Measurements from ENCODE around the gene ZMYND12.
A peak's percentile ranks its signal among the peaks of the same experiment; 100 is the strongest.

Gene ZMYND12

GRCh38 chr1:42419126-42419821 is 36.5 kb downstream of the ZMYND12 start:
- TF ChIP-seq CTCF (IDR thresholded peaks at IDR 0.05; ENCODE audit: low read depth, low read length) = no peak
- no peak for DNase-seq (ENCODE audit: extremely low read depth, low read depth)

- TF ChIP-seq CTCF (IDR thresholded peaks at IDR 0.05; ENCODE audit: low read depth, low read length) = no peak
- no peak for DNase-seq (ENCODE audit: extremely low read depth, low read depth)
These were observed 37.3 kb downstream of the ZMYND12 start for GRCh38 chr1:42418516-42418915.

- no peak for DNase-seq (ENCODE audit: extremely low read depth, low read depth)
- no peak for TF ChIP-seq CTCF (IDR thresholded peaks at IDR 0.05; ENCODE audit: low read depth, low read length)
These were observed 38.7 kb downstream of the ZMYND12 start for GRCh38 chr1:42417166-42417565.

- DNase-seq (ENCODE audit: extremely low read depth, low read depth) = no peak
- no peak for TF ChIP-seq CTCF (IDR thresholded peaks at IDR 0.05; ENCODE audit: low read depth, low read length)
These were observed 41.0 kb downstream of the ZMYND12 start for GRCh38 chr1:42414551-42415496.

- peak; percentile 2; the same call in 1 of the 2 replicates for TF ChIP-seq CTCF (IDR thresholded peaks at IDR 0.05; ENCODE audit: low read depth, low read length)
These were observed 51.9 kb downstream of the ZMYND12 start for GRCh38 chr1:42403880-42404400.

GRCh38 chr1:42399315-42400100 is 56.3 kb downstream of the ZMYND12 start:
- DNase-seq (ENCODE audit: extremely low read depth, low read depth) = no peak
- no peak for TF ChIP-seq CTCF (IDR thresholded peaks at IDR 0.05; ENCODE audit: low read depth, low read length)

More at GRCh38 chr1:42403880-42404400, 51.9 kb downstream of the ZMYND12 start:
- DNase-seq (ENCODE audit: extremely low read depth, low read depth) = no peak
